Erythroblast (primary cell): ENCODE results near the gene USP10.

Source experiments
- GATA1 ChIP-seq: IDR thresholded peaks from 2 replicates; pipeline ENCODE4 v1.6.1; 2011; ENCODE audit warnings: low read depth, mild to moderate bottlenecking, control low read depth, low read length, moderate library complexity
- POLR2A ChIP-seq: IDR thresholded peaks from 2 replicates; pipeline ENCODE4 v1.6.1; 2011; ENCODE audit warnings: mild to moderate bottlenecking, low read length

DNA sequence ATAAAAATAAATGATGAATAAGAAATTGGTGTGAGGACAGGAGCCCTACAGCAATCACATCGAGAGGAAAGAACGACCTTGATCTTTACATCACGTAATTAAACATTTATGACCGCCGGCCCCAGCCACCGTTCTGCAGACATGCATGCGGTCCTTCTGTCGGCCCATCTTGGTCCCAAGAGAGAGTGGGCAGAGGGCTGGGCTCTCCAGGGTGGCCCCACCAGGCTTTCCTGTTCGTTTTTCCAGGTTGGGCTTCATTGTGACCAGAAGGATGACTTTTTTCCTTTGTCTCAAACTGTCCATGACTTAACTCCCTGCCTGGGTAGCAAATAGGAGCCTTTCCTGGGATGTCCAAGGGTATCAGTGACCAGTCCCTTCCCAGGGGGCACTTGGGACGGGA is 116.7 kb downstream of the USP10 start:
- no peak for TF ChIP-seq POLR2A
- TF ChIP-seq GATA1, result no peak
